GM12872 (cell line): Measurements from ENCODE around the gene ZAR1L.

Experiments used
- TF ChIP-seq, protein P1 (sequence below): IDR thresholded peaks from 3 replicates; pipeline ENCODE4 v1.5.1; 2011; ENCODE audit warnings: low read depth, mild to moderate bottlenecking, low read length, moderate library complexity; ENCODE audit not compliant: insufficient read depth

The ZAR1L gene

DNA sequence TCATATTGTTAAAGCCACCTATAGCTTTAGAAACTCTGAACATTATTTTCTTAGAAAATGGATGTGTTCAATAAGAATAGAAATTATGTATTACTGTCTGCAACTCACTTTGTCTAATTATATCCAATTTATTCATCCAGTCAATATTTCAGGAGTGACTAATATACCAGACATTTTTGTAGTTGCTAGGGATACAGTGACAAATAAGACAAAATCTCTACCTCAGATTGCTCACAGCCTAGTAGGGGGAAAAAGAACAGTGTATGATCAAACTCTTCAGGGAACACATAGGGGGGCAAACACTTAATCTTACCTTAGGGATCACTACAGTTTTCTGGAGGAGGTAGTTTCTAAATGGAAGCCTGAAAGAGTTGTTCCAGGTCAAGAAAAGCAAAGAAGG is 8.7 kb upstream of the ZAR1L start:
- TF ChIP-seq, protein P1, sequence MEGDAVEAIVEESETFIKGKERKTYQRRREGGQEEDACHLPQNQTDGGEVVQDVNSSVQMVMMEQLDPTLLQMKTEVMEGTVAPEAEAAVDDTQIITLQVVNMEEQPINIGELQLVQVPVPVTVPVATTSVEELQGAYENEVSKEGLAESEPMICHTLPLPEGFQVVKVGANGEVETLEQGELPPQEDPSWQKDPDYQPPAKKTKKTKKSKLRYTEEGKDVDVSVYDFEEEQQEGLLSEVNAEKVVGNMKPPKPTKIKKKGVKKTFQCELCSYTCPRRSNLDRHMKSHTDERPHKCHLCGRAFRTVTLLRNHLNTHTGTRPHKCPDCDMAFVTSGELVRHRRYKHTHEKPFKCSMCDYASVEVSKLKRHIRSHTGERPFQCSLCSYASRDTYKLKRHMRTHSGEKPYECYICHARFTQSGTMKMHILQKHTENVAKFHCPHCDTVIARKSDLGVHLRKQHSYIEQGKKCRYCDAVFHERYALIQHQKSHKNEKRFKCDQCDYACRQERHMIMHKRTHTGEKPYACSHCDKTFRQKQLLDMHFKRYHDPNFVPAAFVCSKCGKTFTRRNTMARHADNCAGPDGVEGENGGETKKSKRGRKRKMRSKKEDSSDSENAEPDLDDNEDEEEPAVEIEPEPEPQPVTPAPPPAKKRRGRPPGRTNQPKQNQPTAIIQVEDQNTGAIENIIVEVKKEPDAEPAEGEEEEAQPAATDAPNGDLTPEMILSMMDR: no peak

DNA sequence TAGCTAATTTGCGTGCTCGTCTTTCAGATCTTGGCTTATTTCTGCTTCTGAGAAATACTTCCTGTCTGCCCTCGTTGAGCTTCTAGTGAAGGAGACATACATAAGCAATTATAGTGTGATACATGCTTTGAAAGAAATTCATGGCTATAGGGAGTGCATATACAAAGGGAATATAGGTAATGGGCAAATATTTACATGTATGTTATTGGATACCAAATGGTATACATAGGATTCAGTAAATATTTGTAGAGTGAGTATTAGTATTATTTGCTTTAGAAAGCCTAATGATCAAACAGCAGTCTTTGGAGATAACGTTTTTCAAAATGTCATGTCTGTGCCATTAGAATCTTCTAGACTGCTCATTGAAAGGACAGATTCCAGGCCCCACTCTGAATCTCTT is 5.4 kb upstream of the ZAR1L start:
- TF ChIP-seq, protein P1: no peak

DNA sequence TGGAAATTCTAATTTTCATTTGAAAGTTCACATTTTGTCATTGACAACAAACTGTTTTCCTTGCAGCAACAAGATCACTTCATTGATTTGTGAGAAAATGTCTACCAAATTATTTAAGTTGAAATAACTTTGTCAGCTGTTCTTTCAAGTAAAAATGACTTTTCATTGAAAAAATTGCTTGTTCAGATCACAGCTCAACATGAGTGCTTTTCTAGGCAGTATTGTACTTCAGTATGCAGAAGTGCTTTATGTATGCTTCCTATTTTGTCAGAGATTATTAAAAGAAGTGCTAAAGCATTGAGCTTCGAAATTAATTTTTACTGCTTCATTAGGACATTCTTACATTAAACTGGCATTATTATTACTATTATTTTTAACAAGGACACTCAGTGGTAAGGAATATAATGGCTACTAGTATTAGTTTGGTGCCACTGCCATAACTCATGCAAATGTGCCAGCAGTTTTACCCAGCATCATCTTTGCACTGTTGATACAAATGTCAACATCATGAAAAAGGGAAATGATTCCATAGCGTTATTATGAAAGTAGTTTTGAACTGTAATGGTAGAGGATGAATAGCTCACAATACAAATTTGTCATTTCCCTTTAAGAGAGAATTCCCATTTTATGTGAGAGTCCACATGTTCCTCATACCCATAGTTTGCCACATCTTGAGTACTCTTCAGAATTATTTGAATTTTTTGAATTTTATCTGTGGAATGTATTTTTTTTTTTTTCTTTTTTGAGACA is 2.7 kb upstream of the ZAR1L start:
- TF ChIP-seq, protein P1: no peak

DNA sequence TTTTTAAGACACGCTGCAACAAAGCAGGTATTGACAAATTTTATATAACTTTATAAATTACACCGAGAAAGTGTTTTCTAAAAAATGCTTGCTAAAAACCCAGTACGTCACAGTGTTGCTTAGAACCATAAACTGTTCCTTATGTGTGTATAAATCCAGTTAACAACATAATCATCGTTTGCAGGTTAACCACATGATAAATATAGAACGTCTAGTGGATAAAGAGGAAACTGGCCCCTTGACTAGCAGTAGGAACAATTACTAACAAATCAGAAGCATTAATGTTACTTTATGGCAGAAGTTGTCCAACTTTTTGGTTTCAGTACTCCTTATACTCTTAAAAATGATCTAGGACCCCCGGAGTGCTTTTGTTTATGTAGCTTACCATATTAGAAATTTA is 1.3 kb upstream of the ZAR1L start:
- TF ChIP-seq, protein P1: no peak

DNA sequence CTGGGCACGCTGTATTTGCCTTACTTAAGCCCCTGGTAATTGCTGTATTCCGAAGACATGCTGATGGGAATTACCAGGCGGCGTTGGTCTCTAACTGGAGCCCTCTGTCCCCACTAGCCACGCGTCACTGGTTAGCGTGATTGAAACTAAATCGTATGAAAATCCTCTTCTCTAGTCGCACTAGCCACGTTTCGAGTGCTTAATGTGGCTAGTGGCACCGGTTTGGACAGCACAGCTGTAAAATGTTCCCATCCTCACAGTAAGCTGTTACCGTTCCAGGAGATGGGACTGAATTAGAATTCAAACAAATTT is 821 bp upstream of the ZAR1L start:
- TF ChIP-seq, protein P1: no peak

DNA sequence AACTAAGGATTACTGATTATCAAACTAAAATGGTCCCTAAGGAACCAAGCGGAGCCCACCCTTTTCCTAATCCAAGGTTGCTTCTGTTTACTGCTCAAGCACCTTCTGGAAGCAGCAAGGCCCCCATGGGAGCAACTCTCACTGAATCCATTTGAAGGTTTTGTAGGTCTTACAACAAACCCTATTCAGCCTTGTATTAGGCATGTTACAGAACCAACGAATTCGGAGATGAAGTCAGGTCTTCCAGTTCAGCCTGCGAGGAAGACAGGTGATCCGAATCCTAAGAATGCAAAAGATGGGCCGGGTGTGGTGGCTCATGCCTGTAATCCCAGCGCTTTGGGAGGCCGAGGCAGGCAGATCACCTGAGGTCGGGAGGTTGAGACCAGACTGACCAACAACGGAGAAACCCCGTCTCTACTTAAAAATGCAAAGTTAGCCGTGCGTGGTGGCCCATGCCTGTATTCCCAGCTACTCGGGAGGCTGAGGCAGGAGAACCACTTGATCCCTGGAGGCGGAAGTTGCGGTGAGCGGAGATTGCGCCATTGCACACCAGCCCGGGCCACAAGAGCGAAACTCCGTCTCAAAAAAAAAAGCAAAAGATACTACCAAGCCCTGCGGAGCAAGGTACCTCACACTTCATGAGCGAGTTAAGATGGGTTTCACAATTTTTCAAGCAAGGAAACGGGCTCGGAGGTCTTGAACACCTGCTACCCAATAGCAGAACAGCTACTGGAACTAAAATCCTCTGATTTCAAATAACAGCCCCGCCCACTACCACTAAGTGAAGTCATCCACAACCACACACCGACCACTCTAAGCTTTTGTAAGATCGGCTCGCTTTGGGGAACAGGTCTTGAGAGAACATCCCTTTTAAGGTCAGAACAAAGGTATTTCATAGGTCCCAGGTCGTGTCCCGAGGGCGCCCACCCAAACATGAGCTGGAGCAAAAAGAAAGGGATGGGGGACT is 609 bp downstream of the ZAR1L start:
- TF ChIP-seq, protein P1: no peak

DNA sequence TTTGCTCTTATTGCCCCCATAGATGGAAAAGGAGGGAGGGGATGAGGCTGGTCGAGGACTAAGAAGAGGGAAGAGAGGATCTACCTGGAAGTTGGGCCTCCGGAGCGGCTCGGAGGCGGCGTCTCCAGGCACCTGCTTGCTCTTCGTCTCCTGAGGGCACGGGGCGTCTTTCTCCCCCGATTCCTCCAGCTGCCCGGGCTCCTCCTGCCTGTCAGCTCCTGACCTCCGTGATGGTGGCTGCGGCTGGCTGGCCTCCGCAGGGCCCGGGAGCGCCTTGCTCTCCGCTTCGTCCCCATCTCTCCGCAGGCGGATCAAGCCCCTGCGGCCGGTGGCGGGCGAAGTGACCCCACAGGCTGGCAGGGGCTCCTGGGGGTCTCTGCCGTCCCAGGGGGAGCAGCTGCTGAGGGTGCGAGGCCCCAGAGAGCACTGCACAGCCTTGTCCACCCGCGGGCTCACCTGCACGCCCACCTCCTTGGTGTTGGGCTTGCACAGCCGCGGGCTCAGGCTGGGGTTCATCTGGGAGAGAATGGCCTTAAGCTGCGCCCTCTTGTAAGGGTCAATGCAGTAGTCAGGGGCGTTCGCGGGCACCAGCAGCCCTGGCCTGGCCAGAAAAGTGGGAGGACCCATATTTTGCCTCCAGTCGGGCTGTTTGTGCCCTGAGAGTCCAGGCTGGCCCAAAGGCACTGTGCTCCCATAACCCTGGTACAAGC is 3.8 kb downstream of the ZAR1L start:
- TF ChIP-seq, protein P1: no peak
